DND-41 (cell line): ENCODE results near the gene XKR8.

Experiments used
- ATAC-seq: fragments of 200-7000 bp; cut with Tn5 transposase; 3 replicates; pipeline ENCODE4 v1.9.1; 2021; ENCODE audit warnings: low read depth; ENCODE audit not compliant: insufficient read depth
- DNase-seq: peaks from one replicate; pipeline ENCODE4 v3.0.0-alpha.2; 2020
- H2AFZ ChIP-seq: 2 replicates; pipeline ENCODE4 v1.6.0; 2012; ENCODE audit warnings: low read depth, low read length
- H3K27ac ChIP-seq: 2 replicates; pipeline ENCODE4 v1.5.1; 2012; ENCODE audit warnings: low read length, inconsistent platforms
- H3K27me3 ChIP-seq: fragments of 200-600 bp; sonication (generic); 2 replicates; pipeline ENCODE4 v1.6.0; 2012; ENCODE audit warnings: low read length, mild to moderate bottlenecking, inconsistent platforms; ENCODE audit not compliant: insufficient read depth, poor library complexity
- H3K36me3 ChIP-seq: 2 replicates; pipeline ENCODE4 v1.5.1; 2012; ENCODE audit warnings: low read length, inconsistent platforms; ENCODE audit not compliant: insufficient read depth
- H3K4me1 ChIP-seq: 2 replicates; pipeline ENCODE4 v1.5.1; 2012; ENCODE audit warnings: mild to moderate bottlenecking, low read length; ENCODE audit not compliant: insufficient read depth
- H3K4me2 ChIP-seq: 2 replicates; pipeline ENCODE4 v1.6.0; 2012; ENCODE audit warnings: mild to moderate bottlenecking, moderate library complexity, low read length, inconsistent platforms; ENCODE audit not compliant: insufficient read depth
- H3K4me3 ChIP-seq, 2 experiments: fragments of 200-600 bp in 1 of 2; shearing (Covaris generic) in 1 of 2; 2 replicates each; pipeline ENCODE4 v1.5.1; 2012 to 2016; ENCODE audit warnings: inconsistent platforms in 2 of 2, low read length in 2 of 2, mild to moderate bottlenecking in 2 of 2, low read depth in 1 of 2, moderate library complexity in 1 of 2
- H3K79me2 ChIP-seq: 2 replicates; pipeline ENCODE4 v1.6.0; 2012; ENCODE audit warnings: low read length, inconsistent platforms; ENCODE audit not compliant: insufficient read depth
- H3K9ac ChIP-seq: 2 replicates; pipeline ENCODE4 v1.6.0; 2012; ENCODE audit warnings: low read depth, mild to moderate bottlenecking, inconsistent platforms, low read length, moderate library complexity
- H3K9me3 ChIP-seq: 2 replicates; pipeline ENCODE4 v1.5.1; 2012; ENCODE audit warnings: low read length, moderate library complexity, mild to moderate bottlenecking, inconsistent platforms; ENCODE audit not compliant: insufficient read depth, severe bottlenecking
- H4K20me1 ChIP-seq: 2 replicates; pipeline ENCODE4 v1.6.0; 2012; ENCODE audit warnings: low read length; ENCODE audit not compliant: insufficient read depth
- EZH2 ChIP-seq: IDR thresholded peaks from 3 replicates; pipeline ENCODE4 v1.6.1; 2012; ENCODE audit warnings: borderline replicate concordance, low read depth, mild to moderate bottlenecking, moderate library complexity, low read length, inconsistent platforms; ENCODE audit not compliant: severe bottlenecking
- TF ChIP-seq, protein P1 (sequence below): IDR thresholded peaks from 2 replicates; pipeline ENCODE4 v1.5.1; 2012; ENCODE audit warnings: borderline replicate concordance, low read length, moderate library complexity, mild to moderate bottlenecking; ENCODE audit not compliant: poor library complexity, severe bottlenecking; ENCODE audit errors: extremely low read depth

XKR8 gene

DNA sequence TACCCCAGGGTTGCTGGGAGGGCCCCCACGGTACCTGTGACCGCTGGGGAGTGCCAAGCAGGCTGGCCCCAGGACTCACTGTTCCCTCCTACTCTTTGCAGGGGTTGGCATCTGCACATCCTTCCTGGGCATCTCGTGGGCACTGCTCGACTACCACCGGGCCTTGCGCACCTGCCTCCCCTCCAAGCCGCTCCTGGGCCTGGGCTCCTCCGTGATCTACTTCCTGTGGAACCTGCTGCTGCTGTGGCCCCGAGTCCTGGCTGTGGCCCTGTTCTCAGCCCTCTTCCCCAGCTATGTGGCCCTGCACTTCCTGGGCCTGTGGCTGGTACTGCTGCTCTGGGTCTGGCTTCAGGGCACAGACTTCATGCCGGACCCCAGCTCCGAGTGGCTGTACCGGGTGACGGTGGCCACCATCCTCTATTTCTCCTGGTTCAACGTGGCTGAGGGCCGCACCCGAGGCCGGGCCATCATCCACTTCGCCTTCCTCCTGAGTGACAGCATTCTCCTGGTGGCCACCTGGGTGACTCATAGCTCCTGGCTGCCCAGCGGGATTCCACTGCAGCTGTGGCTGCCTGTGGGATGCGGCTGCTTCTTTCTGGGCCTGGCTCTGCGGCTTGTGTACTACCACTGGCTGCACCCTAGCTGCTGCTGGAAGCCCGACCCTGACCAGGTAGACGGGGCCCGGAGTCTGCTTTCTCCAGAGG lies 6.8 kb downstream of the XKR8 start:
- Histone ChIP-seq H3K4me2 (no peak overlapping the region), H3K27me3 (no peaks in the 10 kb centered on the region), H3K4me1 (peaks cover 4% of the 10 kb centered on the region), H3K4me3 (no peak overlapping the region), H3K27ac (no peak overlapping the region), H3K9ac (no peak overlapping the region), H2AFZ (no peak overlapping the region), H3K79me2 (no peaks in the 10 kb centered on the region; the same call in 1 of the 2 replicates), H3K9me3 (no peaks in the 10 kb centered on the region), H4K20me1 (no peaks in the 10 kb centered on the region; the same call in 1 of the 2 replicates), H3K36me3 (peaks cover 51% of the 10 kb centered on the region)
- DNase-seq (no peak), ATAC-seq (no peak)
- TF ChIP-seq EZH2, result no peak
- TF ChIP-seq, protein P1, sequence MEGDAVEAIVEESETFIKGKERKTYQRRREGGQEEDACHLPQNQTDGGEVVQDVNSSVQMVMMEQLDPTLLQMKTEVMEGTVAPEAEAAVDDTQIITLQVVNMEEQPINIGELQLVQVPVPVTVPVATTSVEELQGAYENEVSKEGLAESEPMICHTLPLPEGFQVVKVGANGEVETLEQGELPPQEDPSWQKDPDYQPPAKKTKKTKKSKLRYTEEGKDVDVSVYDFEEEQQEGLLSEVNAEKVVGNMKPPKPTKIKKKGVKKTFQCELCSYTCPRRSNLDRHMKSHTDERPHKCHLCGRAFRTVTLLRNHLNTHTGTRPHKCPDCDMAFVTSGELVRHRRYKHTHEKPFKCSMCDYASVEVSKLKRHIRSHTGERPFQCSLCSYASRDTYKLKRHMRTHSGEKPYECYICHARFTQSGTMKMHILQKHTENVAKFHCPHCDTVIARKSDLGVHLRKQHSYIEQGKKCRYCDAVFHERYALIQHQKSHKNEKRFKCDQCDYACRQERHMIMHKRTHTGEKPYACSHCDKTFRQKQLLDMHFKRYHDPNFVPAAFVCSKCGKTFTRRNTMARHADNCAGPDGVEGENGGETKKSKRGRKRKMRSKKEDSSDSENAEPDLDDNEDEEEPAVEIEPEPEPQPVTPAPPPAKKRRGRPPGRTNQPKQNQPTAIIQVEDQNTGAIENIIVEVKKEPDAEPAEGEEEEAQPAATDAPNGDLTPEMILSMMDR, result no peak

DNA sequence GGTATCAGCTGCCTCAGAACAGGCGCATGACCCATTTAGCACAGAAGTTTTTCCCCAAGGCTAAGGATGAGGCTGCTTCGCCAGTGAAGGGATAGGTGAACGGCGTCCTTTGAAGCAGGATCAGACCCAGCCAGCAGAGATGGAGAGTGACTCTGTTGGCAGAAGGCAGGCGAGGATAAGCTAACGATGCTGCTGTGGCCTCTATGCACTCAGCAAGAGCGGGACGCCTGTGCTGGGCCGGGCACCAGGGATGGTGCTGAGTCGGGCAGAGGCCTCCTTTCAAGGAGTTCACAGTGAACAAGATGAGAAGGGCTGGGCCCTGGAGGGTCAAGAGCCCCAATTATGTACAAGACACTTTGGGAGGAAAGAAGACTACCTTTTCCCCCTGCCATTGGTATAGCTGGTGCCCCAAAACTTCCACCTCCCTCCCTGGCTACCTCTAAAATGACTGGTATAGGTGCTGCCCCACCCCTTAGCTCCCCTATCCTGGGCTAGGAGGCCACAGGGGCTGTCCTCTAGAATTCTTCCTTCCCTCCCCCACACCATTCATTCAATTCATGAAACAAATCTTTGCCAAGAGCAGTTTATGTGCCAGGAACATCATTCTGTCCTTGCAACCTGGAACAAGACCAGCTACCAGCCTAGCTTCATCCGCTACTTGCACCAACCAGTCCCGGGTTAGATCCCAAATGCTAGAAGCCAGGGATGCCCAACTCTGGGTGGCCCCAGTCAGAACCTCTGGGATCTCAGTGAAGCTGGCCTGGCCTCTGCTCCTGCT lies 7.5 kb downstream of the XKR8 start:
- Histone ChIP-seq H3K4me2 (no peak overlapping the region), H3K9ac (no peak overlapping the region), H3K27ac (no peak overlapping the region), H3K36me3 (peaks cover 57% of the 10 kb centered on the region), H4K20me1 (no peaks in the 10 kb centered on the region; the same call in 1 of the 2 replicates), H2AFZ (no peak overlapping the region), H3K4me1 (no peaks in the 10 kb centered on the region), H3K27me3 (no peaks in the 10 kb centered on the region), H3K9me3 (no peaks in the 10 kb centered on the region), H3K4me3 (no peak overlapping the region), H3K79me2 (no peaks in the 10 kb centered on the region)
- no peak for TF ChIP-seq EZH2
- TF ChIP-seq, protein P1, result no peak
- DNase-seq, result no peak
- no peak for ATAC-seq

GRCh38 chr1:27967884-27968466 lies 8.2 kb downstream of the XKR8 start:
- no peaks in the 10 kb centered on the region for H3K27me3 ChIP-seq
- no peak for ATAC-seq
- TF ChIP-seq, protein P1, result no peak
- TF ChIP-seq EZH2, result no peak

More at GRCh38 chr1:27967884-27968466, 8.2 kb downstream of the XKR8 start:
- Histone ChIP-seq H4K20me1 (no peaks in the 10 kb centered on the region; the same call in 1 of the 2 replicates), H3K79me2 (no peaks in the 10 kb centered on the region), H3K4me3 (no peak overlapping the region), H3K4me1 (no peaks in the 10 kb centered on the region), H3K36me3 (peaks cover 59% of the 10 kb centered on the region), H3K9me3 (no peaks in the 10 kb centered on the region), H3K27ac (no peak overlapping the region), H3K4me2 (no peak overlapping the region), H3K9ac (no peak overlapping the region), H2AFZ (no peak overlapping the region)
- DNase-seq, result no peak
